ENCODE results near the gene TBX21.
A peak's percentile ranks its signal among the peaks of the same experiment; 100 is the strongest.

Gene TBX21

DNA sequence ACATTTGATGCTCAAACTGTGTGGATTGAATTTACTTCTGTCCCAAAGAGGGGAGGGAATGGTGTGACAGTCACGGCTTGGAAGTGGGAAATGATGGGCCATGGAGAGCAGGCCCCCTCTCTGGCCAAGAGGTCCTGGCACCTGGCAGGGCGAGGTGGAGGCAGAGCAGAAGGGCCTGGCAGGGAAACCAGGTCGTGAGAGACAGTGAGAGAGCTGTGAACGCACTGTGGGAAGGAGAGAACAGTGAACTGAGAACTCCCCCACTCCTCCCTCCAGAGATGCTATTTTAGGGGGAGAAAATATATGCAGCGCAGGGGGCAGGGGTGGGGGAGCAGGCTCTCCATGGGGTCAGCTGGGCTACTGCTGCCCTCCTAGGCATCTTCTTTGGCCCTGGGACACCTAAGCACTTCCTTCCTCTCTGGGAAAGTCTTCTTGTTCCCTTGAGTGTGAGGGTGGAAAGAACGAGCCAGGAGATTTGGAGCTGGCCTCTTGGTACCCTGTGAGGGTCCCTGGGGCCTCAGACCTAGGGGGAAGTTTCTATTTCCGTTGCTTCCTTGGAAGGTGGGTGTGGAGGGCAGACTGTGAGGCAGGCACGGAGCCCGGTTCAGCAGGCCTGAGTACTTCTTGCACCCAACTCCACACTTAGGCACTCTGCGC lies 17.2 kb upstream of the TBX21 start:
- H3K4ac ChIP-seq (ENCODE audit: low read length): no peak overlapping the region
- no peaks in the 10 kb centered on the region for H3K79me1 ChIP-seq (ENCODE audit: low read depth, low read length)
- no peak overlapping the region for H3K9ac ChIP-seq (ENCODE audit: low read depth, low read length, poor library complexity)
- H3K18ac ChIP-seq (ENCODE audit: low read length): no peak overlapping the region
- peak overlapping the region; percentile 31 for H2BK15ac ChIP-seq (ENCODE audit: low read length)
- no peak overlapping the region for H2BK5ac ChIP-seq (ENCODE audit: low read length)
- no peak overlapping the region for H2BK12ac ChIP-seq (ENCODE audit: low read length)
- no peak overlapping the region for H4K91ac ChIP-seq (ENCODE audit: low read depth, low read length, poor library complexity)
- H3K4me3 ChIP-seq (ENCODE audit: low read length in 2 of 2): no peak overlapping the region
- no peak for DNase-seq (ENCODE audit: low spot score)
- H3K36me3 ChIP-seq (replicated peaks in 1 of 2; ENCODE audit: control insufficient read depth in 2 of 2, insufficient read depth in 2 of 2, low read length in 2 of 2): peaks cover 5 to 6% of the 10 kb centered on the region in 2 donors
- no peak overlapping the region for H2AFZ ChIP-seq (ENCODE audit: low read length)
- peak overlapping the region; percentile 19 for H2AK5ac ChIP-seq (ENCODE audit: low read depth, low read length)
- H3K14ac ChIP-seq (ENCODE audit: low read length): no peak overlapping the region
- no peak overlapping the region for H3K4me2 ChIP-seq (ENCODE audit: insufficient read depth, low read length, poor library complexity, severe bottlenecking)
- no peak overlapping the region for H2BK120ac ChIP-seq (ENCODE audit: low read depth, low read length)
- no peak overlapping the region for H4K8ac ChIP-seq (ENCODE audit: low read depth, low read length)
- H3K4me1 ChIP-seq (ENCODE audit: control insufficient read depth in 2 of 2, insufficient read depth in 1 of 2, low read depth in 1 of 2, low read length in 2 of 2): peaks cover 0 to 9% of the 10 kb centered on the region in 2 donors
- no CpG with 5 or more reads among the region's 10 CpGs for WGBS, 2 donors (ENCODE audit: extremely low coverage in 2 of 2, insufficient read length in 2 of 2, insufficient replicate concordance in 1 of 2)
- peaks cover 0 to 58% (median 15%) of the 10 kb centered on the region in 3 experiments for H3K27me3 ChIP-seq (ENCODE audit: control insufficient read depth in 3 of 3, insufficient read depth in 3 of 3, low read depth in 1 of 3, low read length in 3 of 3)
- no peak overlapping the region for H3K27ac ChIP-seq (replicated peaks; ENCODE audit: low read length)
- H3K23ac ChIP-seq (ENCODE audit: low read depth, low read length, poor library complexity): no peak overlapping the region
- peaks cover 0 to 1% of the 10 kb centered on the region in 2 donors for H3K9me3 ChIP-seq (replicated peaks in 1 of 2; ENCODE audit: control insufficient read depth in 2 of 2, insufficient read depth in 1 of 2, low read depth in 1 of 2, low read length in 2 of 2)

DNA sequence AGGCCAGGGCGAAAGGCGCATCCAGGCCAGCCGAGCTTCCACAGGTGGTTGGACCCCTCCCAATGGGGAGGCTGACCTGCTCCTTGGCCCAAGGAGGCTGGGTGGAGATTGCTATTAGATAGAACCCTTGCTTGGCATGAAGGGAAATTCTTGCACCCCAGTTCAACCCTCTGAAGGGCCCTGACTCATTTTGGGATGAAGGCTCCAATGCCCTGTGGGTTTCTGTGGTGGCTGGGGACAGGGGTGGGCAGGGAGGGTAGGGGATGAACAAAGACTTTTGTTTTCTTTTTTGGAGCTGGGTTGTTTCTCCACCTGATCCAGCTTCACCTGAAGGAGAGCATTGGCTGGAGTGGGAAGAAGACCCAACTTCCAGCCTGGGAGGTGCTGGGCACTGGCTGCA lies 16.7 kb upstream of the TBX21 start:
- DNase-seq (ENCODE audit: low spot score): no peak
- Histone ChIP-seq H3K4me2 (ENCODE audit: insufficient read depth, low read length, poor library complexity, severe bottlenecking) (no peak overlapping the region), H3K4me1 (ENCODE audit: control insufficient read depth in 2 of 2, insufficient read depth in 1 of 2, low read depth in 1 of 2, low read length in 2 of 2) (peaks cover 2 to 11% of the 10 kb centered on the region in 2 donors), H2BK120ac (ENCODE audit: low read depth, low read length) (no peak overlapping the region), H3K23ac (ENCODE audit: low read depth, low read length, poor library complexity) (no peak overlapping the region), H3K79me1 (ENCODE audit: low read depth, low read length) (no peaks in the 10 kb centered on the region), H2AK5ac (ENCODE audit: low read depth, low read length) (no peak overlapping the region), H3K14ac (ENCODE audit: low read length) (no peak overlapping the region), H3K4me3 (ENCODE audit: low read length in 2 of 2) (no peak overlapping the region), H3K4ac (ENCODE audit: low read length) (no peak overlapping the region), H3K27me3 (ENCODE audit: control insufficient read depth in 3 of 3, insufficient read depth in 3 of 3, low read depth in 1 of 3, low read length in 3 of 3) (peaks cover 0 to 63% (median 21%) of the 10 kb centered on the region in 3 experiments), H2AFZ (ENCODE audit: low read length) (no peak overlapping the region), H3K9ac (ENCODE audit: low read depth, low read length, poor library complexity) (no peak overlapping the region), H3K9me3 (replicated peaks in 1 of 2; ENCODE audit: control insufficient read depth in 2 of 2, insufficient read depth in 1 of 2, low read depth in 1 of 2, low read length in 2 of 2) (peaks cover 0 to 3% of the 10 kb centered on the region in 2 donors), H2BK15ac (ENCODE audit: low read length) (no peak overlapping the region), H4K8ac (ENCODE audit: low read depth, low read length) (no peak overlapping the region), H3K36me3 (replicated peaks in 1 of 2; ENCODE audit: control insufficient read depth in 2 of 2, insufficient read depth in 2 of 2, low read length in 2 of 2) (peaks cover 0 to under 1% of the 10 kb centered on the region in 2 donors), H3K18ac (ENCODE audit: low read length) (no peak overlapping the region), H2BK12ac (ENCODE audit: low read length) (no peak overlapping the region), H4K91ac (ENCODE audit: low read depth, low read length, poor library complexity) (no peak overlapping the region), H2BK5ac (ENCODE audit: low read length) (no peak overlapping the region), H3K27ac (replicated peaks; ENCODE audit: low read length) (no peak overlapping the region)
- no CpG with 5 or more reads among the region's 3 CpGs for WGBS, 2 donors (ENCODE audit: extremely low coverage in 2 of 2, insufficient read length in 2 of 2, insufficient replicate concordance in 1 of 2)

DNA sequence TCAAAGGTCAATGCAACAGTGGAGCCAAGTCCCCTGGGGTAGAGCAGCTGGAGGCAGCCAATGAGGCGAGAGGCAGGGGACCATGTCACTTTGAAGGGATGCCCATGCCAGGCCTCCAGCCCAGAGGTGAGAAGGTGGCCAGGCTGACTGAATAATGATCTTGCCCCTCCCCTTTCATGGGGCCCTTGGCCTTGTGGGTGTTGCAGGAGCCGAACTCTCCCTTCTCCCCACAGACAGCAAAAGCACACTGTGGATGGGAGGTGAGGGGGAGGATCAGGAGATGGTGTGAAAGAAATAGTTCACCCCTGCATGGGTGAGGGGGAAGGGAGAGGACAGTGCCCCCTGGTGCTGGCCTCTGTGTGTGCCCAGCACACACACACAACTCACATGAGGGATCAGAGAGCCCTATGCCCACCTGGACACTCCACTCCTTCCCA lies 15.8 kb upstream of the TBX21 start:
- Histone ChIP-seq H3K23ac (ENCODE audit: low read depth, low read length, poor library complexity) (no peak overlapping the region), H3K27me3 (ENCODE audit: control insufficient read depth in 3 of 3, insufficient read depth in 3 of 3, low read depth in 1 of 3, low read length in 3 of 3) (peaks cover 0 to 72% (median 30%) of the 10 kb centered on the region in 3 experiments)

DNA sequence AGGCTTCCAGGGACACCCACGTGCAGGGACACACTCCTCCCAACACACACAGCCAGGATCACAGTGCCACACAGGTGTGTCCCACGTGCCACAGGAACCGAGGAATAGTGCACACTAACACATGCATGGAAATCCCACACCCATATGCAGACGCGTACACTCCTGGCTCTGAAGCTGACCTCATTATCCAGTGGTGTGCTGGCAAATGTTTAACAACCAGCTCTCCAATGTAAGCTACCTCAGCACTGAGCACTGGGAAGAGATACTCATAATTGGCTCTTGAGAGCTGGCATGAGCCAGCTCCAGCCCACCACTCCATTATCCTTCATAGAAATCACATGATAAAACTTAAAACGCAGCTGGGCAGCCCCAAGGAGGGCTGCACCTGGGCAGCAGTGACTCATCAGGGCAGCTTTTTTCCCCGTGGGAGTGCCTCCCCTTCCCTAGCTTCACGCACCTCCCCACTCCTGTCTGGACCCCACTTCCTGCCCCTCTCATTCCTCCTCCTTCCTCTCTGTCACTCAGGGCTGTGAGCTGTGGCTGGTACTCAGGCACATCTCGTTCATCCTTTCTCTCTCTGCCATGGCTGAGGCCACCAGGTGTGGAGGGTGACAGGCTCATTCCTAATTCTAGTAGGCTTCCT lies 14.9 kb upstream of the TBX21 start:
- Histone ChIP-seq H3K27me3 (ENCODE audit: control insufficient read depth in 3 of 3, insufficient read depth in 3 of 3, low read depth in 1 of 3, low read length in 3 of 3) (peaks cover 0 to 81% (median 30%) of the 10 kb centered on the region in 3 experiments), H2BK5ac (ENCODE audit: low read length) (no peak overlapping the region), H3K27ac (replicated peaks; ENCODE audit: low read length) (no peak overlapping the region), H3K4me1 (ENCODE audit: control insufficient read depth in 2 of 2, insufficient read depth in 1 of 2, low read depth in 1 of 2, low read length in 2 of 2) (peaks cover 2 to 14% of the 10 kb centered on the region in 2 donors), H2AFZ (ENCODE audit: low read length) (no peak overlapping the region), H4K8ac (ENCODE audit: low read depth, low read length) (no peak overlapping the region), H3K79me1 (ENCODE audit: low read depth, low read length) (no peaks in the 10 kb centered on the region), H3K14ac (ENCODE audit: low read length) (peak overlapping the region; percentile 86), H2AK5ac (ENCODE audit: low read depth, low read length) (peak overlapping the region; percentile 36), H3K9me3 (replicated peaks in 1 of 2; ENCODE audit: control insufficient read depth in 2 of 2, insufficient read depth in 1 of 2, low read depth in 1 of 2, low read length in 2 of 2) (peaks cover 0 to 4% of the 10 kb centered on the region in 2 donors), H3K18ac (ENCODE audit: low read length) (peak overlapping the region; percentile 59), H2BK12ac (ENCODE audit: low read length) (peak overlapping the region; percentile 24), H4K91ac (ENCODE audit: low read depth, low read length, poor library complexity) (no peak overlapping the region), H3K9ac (ENCODE audit: low read depth, low read length, poor library complexity) (no peak overlapping the region), H3K4ac (ENCODE audit: low read length) (peak overlapping the region; percentile 69), H3K4me2 (ENCODE audit: insufficient read depth, low read length, poor library complexity, severe bottlenecking) (no peak overlapping the region), H2BK120ac (ENCODE audit: low read depth, low read length) (no peak overlapping the region), H2BK15ac (ENCODE audit: low read length) (no peak overlapping the region), H3K4me3 (ENCODE audit: low read length in 2 of 2) (no peak overlapping the region), H3K36me3 (replicated peaks in 1 of 2; ENCODE audit: control insufficient read depth in 2 of 2, insufficient read depth in 2 of 2, low read length in 2 of 2) (no peaks in the 10 kb centered on the region), H3K23ac (ENCODE audit: low read depth, low read length, poor library complexity) (peak overlapping the region; percentile 16)
- no peak for DNase-seq (ENCODE audit: low spot score)
- no CpG with 5 or more reads among the region's 9 CpGs for WGBS, 2 donors (ENCODE audit: extremely low coverage in 2 of 2, insufficient read length in 2 of 2, insufficient replicate concordance in 1 of 2)

More for the DNA sequence above, 15.8 kb upstream of the TBX21 start:
- no CpG with 5 or more reads among the region's 2 CpGs for WGBS, 2 donors (ENCODE audit: extremely low coverage in 2 of 2, insufficient read length in 2 of 2, insufficient replicate concordance in 1 of 2)
- Histone ChIP-seq H2BK15ac (ENCODE audit: low read length) (no peak overlapping the region), H2BK5ac (ENCODE audit: low read length) (no peak overlapping the region), H2AFZ (ENCODE audit: low read length) (no peak overlapping the region), H2BK120ac (ENCODE audit: low read depth, low read length) (no peak overlapping the region), H3K4me1 (ENCODE audit: control insufficient read depth in 2 of 2, insufficient read depth in 1 of 2, low read depth in 1 of 2, low read length in 2 of 2) (peaks cover 2 to 14% of the 10 kb centered on the region in 2 donors), H3K4me3 (ENCODE audit: low read length in 2 of 2) (no peak overlapping the region), H3K14ac (ENCODE audit: low read length) (no peak overlapping the region), H4K8ac (ENCODE audit: low read depth, low read length) (no peak overlapping the region), H3K4me2 (ENCODE audit: insufficient read depth, low read length, poor library complexity, severe bottlenecking) (no peak overlapping the region), H3K9me3 (replicated peaks in 1 of 2; ENCODE audit: control insufficient read depth in 2 of 2, insufficient read depth in 1 of 2, low read depth in 1 of 2, low read length in 2 of 2) (peaks cover 0 to 4% of the 10 kb centered on the region in 2 donors), H2AK5ac (ENCODE audit: low read depth, low read length) (peak overlapping the region; percentile 36), H3K18ac (ENCODE audit: low read length) (peak overlapping the region; percentile 2), H3K9ac (ENCODE audit: low read depth, low read length, poor library complexity) (peak overlapping the region; percentile 17), H3K36me3 (replicated peaks in 1 of 2; ENCODE audit: control insufficient read depth in 2 of 2, insufficient read depth in 2 of 2, low read length in 2 of 2) (no peaks in the 10 kb centered on the region), H4K91ac (ENCODE audit: low read depth, low read length, poor library complexity) (no peak overlapping the region), H3K79me1 (ENCODE audit: low read depth, low read length) (no peaks in the 10 kb centered on the region), H2BK12ac (ENCODE audit: low read length) (peak overlapping the region; percentile 24), H3K4ac (ENCODE audit: low read length) (no peak overlapping the region), H3K27ac (replicated peaks; ENCODE audit: low read length) (no peak overlapping the region)
- no peak for DNase-seq (ENCODE audit: low spot score)

Data from neuronal stem cell (in vitro differentiated cells).